BLaER1 treated with 17β-estradiol and CSF1 and Interleukin-3, amounts not matched to agents 10 nM and 100 nM (cell line): ENCODE results near the gene RPS8.

Source experiments
- H3K27ac ChIP-seq, 11 experiments: shearing (Covaris generic); formaldehyde crosslinking; 2 replicates each; pipeline ENCODE4 v1.8.1; 2022
- H3K27me3 ChIP-seq, 11 experiments: shearing (Covaris generic); formaldehyde crosslinking; 2 replicates each; pipeline ENCODE4 v1.8.1; 2022
- H3K36me3 ChIP-seq, 11 experiments: shearing (Covaris generic); formaldehyde crosslinking; 2 replicates each; pipeline ENCODE4 v1.8.1; 2022
- H3K4me1 ChIP-seq, 10 experiments: shearing (Covaris generic); formaldehyde crosslinking; 2 replicates each; pipeline ENCODE4 v1.8.1; 2022
- H3K4me2 ChIP-seq, 11 experiments: shearing (Covaris generic); formaldehyde crosslinking; 2 replicates each; pipeline ENCODE4 v1.8.1; 2022
- H3K4me3 ChIP-seq, 10 experiments: shearing (Covaris generic); formaldehyde crosslinking; 2 replicates each; pipeline ENCODE4 v1.8.1; 2022
- H3K9ac ChIP-seq, 11 experiments: shearing (Covaris generic); formaldehyde crosslinking; 2 replicates each; pipeline ENCODE4 v1.8.1; 2022
- H3K9me3 ChIP-seq, 11 experiments: shearing (Covaris generic); formaldehyde crosslinking; replicated peaks in 1 of 11; 2 replicates each; pipeline ENCODE4 v1.8.1; 2022
- H4K20me1 ChIP-seq, 11 experiments: shearing (Covaris generic); formaldehyde crosslinking; 2 replicates each; pipeline ENCODE4 v1.8.1; 2022
- Cebpa-rat ChIP-seq, 11 experiments: shearing (Covaris generic); IDR thresholded peaks; 2 replicates each; pipeline ENCODE4 v1.8.1; 2022

Gene RPS8

DNA sequence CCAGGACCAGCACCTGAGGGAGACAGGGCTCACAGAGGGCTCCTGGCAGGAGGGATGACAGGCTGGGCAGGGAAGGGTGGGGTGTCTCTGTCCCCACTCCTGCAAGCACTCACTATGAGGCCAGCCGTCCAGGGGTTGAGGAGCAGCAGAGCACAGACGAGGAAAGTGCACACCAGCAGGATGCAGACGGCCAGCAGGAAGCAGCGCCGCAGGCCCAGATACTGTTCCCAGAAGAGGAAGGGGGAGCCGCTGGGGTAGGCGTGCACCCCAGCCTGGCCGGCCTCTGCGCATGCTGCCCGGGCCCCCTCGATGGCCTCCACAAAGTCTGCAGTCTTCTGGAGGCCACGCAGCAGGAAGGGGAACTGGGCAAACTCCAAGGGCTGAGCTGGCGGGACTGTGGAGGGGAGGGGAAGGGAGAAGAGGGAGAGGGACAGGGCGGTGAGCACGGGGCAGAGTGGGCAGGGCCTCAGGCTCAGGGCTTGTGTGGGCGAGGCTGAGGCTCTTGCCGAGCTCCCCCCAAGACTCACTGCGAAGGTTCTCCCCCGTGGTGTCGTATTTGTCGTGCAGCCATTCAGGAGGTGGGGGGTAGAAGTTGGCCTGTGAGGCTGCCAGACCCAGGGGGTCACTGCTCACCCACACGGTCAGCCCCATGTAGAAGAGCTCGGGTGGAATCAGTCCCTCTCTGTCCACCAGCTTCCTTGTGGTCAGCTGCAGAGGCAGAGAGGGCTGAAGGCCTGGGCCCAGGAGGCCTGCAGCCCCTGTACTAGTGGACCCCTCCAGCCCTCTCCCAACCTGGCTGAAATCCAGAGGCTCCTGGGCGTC is 51.2 kb downstream of the RPS8 start:
- no peak for TF ChIP-seq Cebpa-rat (IDR thresholded peaks at IDR 0.05)
- peaks cover 0 to 12% (median 0%) of the 10 kb centered on the region in 11 experiments; a peak in 4 of 22 replicates for H3K9me3 ChIP-seq
- peak overlapping the region in 8 of 11 experiments; percentile 6 to 84 (median 42); a peak in 11 of 22 replicates for H3K4me2 ChIP-seq
- H3K27me3 ChIP-seq = no peaks in the 10 kb centered on the region
- H3K36me3 ChIP-seq = no peaks in the 10 kb centered on the region
- H4K20me1 ChIP-seq = no peaks in the 10 kb centered on the region
- H3K27ac ChIP-seq = peak overlapping the region in 3 of 11 experiments; percentile 28 to 32 (median 30); a peak in 3 of 22 replicates
- H3K4me3 ChIP-seq = no peak overlapping the region
- H3K9ac ChIP-seq = peak overlapping the region in 2 of 11 experiments; percentile 9 to 17; a peak in 1 of 22 replicates
- H3K4me1 ChIP-seq = peaks cover 14 to 47% (median 29%) of the 10 kb centered on the region in 10 experiments

DNA sequence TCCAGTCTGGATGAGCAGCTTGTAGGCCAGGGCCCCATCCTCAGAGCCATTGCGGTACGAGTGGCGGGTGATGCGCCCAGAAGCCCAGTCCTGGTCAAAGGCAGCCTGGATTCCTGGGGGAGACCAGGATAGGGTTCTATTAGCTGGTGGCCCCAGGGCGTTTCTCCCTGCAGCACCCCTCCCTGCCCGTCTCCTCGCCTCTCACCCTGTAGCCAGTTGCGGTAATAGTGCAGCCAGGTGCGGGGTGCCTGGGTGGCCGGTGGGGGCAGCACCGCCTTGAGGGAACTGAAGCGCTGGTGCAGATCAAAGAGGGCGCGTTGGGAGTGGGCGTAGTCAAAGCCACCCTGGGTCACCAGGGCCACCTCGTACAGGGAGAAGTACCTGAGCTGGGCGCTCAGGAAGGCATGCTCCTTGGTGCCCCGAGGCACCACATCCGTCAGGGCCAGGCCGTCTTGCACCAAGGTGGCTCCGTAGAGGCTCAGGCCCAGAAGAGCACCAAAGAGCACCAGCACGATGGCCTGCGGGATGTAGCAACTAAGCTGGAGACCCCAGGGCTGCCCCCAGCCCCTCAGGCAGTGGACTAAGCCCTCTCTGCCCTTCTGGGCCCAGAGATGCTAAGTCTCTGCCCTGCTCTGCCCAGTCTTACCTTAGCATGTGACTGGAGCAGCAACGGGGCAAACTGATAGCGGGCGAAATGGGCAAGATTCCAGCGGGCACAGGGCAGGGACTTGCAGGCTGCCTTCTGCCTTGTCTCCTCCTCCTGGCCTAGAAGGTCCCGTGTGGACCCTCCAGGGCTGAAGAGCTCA is 52.1 kb downstream of the RPS8 start:
- Histone ChIP-seq H3K9me3 (peaks cover 0 to 12% (median 0%) of the 10 kb centered on the region in 11 experiments; a peak in 4 of 22 replicates), H4K20me1 (no peaks in the 10 kb centered on the region), H3K27me3 (no peaks in the 10 kb centered on the region), H3K4me3 (no peak overlapping the region), H3K36me3 (no peaks in the 10 kb centered on the region), H3K27ac (peak overlapping the region in 2 of 11 experiments; percentile 28 to 32; a peak in 3 of 22 replicates), H3K4me2 (peak overlapping the region in 7 of 11 experiments; percentile 6 to 84 (median 46); a peak in 11 of 22 replicates), H3K9ac (0 out of 22 replicates have a peak overlapping the region, but pooled peaks of 1 of the 11 experiments have one; percentile 17), H3K4me1 (peaks cover 21 to 55% (median 37%) of the 10 kb centered on the region in 10 experiments)
- no peak for TF ChIP-seq Cebpa-rat (IDR thresholded peaks at IDR 0.05)

DNA sequence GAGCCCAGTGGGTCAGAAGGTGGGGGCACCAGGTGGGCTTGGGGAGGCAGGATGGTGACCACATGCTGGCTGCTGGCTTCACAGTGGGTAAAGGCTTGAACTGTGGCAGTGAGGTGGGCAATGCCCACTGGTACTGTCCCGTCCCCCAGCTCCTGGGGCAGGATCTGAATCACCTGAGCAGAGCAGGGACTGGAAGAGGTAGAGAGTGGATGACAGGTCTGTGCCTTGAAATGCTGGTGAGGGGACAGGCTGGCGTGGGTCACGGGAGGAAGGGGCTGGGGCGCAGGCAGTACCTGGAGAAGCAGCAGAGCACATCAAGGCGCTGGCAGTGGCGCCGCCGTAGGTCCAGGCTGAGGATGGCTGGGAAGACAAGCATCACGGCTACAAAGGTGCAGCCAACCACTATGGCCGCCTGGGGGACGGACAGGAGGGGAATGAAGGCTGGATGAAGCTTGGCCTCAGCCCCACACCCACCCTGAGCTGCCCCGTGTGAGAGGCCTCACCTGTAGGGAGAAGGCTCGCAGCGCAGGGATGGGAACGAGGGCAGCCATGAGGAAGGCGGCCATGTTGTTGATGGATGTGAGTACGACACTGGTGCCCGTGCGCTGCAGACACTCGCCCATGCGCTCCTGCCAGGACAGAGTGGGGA is 52.8 kb downstream of the RPS8 start:
- Histone ChIP-seq H3K4me2 (no peak overlapping the region), H3K27me3 (no peaks in the 10 kb centered on the region), H3K4me3 (no peak overlapping the region), H3K4me1 (peaks cover 27 to 62% (median 44%) of the 10 kb centered on the region in 10 experiments), H3K27ac (no peak overlapping the region), H3K9me3 (peaks cover 0 to 12% (median 0%) of the 10 kb centered on the region in 11 experiments; a peak in 4 of 22 replicates), H3K36me3 (no peaks in the 10 kb centered on the region), H3K9ac (no peak overlapping the region), H4K20me1 (no peaks in the 10 kb centered on the region)
- TF ChIP-seq Cebpa-rat (IDR thresholded peaks at IDR 0.05) = no peak
